COR-L47 (cell line): Measurements from ENCODE around the gene PRRX2.
"Not testable (repeated sequence)": the region's sequence is repeated elsewhere in the genome, so short reads cannot be mapped to it uniquely, and the experiment has no call there.

Source experiments
- DNase-seq: peaks from one replicate; lab custom pipeline; 2025; lab: John Stamatoyannopoulos, UW

PRRX2 gene

DNA sequence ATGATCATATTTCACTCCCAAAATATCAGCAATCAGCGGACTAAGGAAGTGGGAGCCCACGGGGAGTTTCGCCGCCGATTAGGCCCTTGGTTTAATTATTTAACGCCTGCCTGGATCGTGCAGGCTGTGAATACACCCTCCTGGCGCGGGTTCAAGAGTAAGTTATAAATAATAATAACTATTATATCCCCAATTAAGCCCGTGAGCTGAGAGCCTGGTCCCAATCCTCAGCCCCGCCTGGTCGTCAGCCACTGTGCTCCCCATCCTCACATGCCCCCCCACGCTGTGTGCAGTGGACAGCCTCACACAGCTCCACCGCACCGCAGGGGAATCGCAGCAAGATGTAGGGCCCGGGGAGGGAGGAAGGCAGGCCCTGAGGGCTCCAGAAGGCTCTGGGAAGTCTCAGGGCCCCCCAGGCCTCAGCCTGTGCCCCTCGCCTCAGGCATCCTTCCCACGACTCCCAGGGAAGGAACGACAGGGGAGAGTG, 10.8 kb upstream of the PRRX2 start:
- DNase-seq = no peak

DNA sequence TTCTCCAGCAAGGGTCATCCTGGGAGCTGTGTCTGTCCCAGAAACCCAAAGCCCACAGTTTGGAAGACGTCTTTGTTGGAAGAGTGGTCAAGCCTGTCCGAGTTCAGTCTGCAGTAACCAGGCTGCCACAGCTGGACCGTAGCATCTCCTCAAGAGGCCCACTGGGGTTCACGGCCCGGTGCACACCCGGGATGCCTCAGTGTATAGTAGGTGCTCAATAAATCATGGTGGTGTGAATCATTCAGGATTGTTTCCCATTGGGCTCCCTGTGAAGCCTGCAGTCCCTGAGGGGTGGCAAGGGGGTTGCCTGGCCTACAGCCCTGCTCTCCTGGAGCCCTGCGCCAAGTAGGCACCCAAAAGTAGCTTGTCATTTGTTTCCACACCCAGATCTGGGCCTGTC, 10.3 kb upstream of the PRRX2 start:
- no peak for DNase-seq

DNA sequence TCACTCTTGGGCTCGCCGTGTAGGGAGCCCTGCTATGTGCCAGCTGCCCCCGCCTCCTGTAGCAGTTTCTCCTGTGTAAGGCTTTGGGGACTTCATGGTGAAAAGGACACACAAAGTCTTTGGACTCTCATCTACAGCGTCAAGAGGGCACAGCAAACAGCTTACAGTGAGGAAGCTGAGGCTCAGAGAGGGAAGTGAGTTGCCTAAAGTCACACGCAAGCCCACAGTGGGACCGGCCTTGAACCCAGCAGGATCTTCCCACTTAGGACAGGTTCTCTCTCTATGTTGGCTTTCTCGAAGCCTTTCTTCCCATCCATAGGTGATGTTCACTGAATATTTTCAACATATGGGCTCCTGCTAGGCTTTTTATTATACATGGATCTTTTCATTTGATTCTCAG, 9.8 kb upstream of the PRRX2 start:
- DNase-seq = no peak

DNA sequence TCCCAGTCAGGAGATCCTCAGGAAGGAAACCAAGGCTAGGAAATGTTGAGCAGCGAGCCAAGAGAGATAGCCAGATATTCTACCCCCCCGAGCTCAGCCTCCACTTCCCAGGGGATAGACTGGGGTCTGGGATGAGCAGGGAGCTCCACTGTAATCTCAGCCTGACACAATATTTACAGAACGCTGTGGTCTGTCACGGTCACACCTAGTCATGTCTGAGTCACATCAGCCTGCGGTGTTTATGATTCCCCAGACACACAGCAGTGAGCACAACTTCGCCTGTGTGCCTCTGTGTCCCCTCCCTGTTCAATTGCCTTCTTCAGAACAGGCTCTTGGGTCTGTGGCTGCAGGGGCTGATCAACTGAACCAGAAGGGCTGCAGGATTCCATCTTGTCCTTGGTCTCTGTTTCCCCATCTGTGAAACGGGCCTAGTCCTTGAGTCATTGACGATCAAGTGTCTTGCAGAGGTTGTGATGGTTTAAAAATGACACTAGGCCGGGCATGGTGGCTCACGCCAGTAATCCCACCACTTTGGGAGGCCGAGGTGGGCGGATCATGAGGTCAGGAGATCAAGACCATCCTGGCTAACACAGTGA, 8.6 kb upstream of the PRRX2 start:
- DNase-seq = no peak

DNA sequence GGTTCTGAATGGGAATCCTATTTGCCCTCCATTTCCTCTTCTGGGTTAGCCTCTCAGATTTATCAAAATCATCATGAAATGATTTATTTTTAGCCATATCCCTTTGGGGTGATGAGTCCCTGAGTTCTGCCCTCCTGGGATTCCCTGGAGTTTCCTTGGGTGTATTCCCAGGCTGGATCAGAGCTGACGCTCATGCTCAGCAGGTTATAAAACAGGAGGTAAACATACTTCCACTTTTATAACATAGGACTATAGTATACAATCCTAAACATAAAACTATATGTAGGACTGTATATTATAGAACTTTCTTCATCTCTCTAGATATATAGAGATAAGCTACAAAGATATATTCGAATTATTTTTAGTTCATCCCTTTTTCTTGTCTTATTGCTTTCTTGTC, 4.4 kb upstream of the PRRX2 start:
- no peak for DNase-seq

DNA sequence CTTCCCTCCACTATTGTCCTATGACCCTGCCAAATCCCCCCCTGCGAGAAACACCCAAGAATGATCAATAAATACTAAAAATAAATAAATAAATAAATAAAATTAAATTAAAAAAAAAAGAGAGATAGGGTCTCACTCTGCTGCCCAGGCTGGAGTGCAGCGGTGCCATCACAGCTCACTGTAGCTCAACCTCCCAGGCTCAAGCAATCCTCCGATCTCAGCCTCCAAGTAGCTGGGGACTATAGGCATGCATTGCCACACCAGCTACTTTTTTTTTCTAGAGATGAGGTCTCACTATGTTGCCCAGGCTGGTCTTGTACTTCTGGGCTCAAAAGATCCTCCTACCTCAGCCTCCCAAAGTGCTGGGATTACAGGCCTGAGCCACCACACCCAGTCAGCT, 3.2 kb upstream of the PRRX2 start:
- not testable (repeated sequence) for DNase-seq

DNA sequence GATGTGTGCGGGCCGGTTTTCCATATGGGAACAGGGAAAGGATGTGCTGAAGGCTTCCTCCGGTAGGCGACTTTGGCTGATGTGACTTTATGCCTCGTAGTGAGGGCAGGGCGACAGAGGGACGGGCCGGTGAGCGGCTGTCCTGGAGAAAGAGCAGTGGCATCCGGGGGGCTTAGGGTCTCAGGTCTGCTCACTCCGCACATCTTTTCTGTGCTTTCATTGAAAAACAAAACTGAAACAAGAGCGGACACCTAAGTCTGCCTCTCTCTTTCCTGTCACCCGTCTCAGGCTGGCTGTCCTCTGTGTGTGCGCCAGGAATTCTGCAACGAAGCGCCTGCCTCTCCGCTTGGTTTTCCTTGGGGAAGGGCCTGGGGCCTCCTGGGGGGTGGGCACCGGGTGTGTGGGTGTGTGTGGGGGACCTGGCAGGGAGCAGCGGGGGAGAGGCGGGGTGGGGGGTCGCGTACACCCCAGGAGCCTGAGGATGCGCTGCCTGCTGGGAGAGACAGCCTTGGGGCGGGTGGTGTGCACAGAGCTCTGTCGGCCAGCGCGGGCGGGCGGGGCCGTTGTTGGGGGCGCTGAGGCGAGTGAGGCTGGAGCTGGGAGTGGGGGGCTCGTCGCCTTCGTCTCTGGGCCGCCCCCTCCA, 580 bp upstream of the PRRX2 start:
- DNase-seq = no peak

DNA sequence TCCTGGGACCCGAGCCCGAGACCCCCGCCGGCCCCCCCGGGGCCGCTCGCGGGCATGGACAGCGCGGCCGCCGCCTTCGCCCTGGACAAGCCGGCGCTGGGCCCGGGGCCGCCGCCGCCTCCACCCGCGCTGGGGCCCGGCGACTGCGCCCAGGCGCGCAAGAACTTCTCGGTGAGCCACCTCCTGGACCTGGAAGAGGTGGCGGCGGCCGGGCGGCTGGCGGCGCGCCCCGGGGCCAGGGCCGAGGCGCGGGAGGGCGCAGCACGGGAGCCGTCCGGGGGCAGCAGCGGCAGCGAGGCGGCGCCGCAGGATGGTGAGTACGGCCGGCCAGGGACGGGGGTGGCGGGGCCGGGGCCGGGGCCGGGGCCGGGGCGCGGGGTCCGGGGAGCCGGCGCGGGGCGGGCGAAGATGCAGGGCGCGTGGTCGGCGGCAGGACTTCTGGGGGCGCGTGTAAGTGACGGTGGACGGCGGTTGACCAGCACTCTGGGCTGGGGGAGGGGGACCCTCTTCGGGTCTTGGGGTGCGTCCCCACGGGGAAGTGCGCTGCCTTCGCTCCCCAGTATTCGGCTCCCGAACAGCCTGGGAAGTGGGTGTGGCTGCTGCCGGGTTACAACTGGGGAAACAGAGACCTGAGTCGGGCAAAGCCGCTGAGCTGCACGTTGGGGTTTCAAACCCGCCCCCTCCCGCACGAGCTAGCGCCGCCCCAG, 520 bp downstream of the PRRX2 start:
- DNase-seq = no peak

DNA sequence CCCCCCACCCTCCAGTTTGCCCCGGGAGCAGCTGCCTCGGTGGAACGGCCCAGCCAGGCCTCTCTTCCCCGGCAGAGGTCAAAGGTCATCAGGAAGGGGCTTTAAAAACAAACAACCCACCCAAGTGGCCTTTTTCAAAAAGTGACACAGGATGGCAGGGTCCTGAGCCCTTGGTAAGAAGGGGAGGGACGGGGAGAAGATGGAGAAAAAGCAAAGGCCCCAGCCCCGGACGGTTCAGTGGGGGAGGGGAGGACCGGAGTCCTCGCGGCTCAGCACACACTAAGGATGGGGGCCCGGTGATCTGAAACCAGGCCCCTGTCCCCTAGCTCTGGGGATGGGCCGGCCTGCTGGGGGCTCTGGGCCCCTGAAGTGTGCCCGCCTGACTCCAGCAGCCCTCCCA, 1.1 kb downstream of the PRRX2 start:
- no peak for DNase-seq

DNA sequence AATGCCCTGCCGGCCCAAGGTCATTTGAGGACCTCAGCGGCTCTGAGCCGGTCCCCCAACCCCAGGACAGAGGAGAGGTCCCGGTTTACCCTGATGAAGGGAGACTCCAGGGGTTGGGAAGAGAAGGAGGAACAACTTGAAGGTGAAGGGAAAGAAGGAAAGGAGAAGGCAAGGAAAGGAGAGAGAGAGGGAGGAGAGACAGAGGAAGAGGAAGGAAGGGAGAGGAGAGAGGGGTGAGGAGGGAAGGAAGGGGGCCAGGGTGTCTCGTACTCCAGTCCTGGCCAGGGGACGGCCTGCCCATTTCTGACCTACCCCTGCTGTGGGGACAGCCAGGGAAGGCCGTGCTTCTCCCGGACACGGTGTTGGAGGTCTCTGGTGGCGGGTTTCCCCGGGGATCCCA, 1.9 kb downstream of the PRRX2 start:
- DNase-seq = no peak

DNA sequence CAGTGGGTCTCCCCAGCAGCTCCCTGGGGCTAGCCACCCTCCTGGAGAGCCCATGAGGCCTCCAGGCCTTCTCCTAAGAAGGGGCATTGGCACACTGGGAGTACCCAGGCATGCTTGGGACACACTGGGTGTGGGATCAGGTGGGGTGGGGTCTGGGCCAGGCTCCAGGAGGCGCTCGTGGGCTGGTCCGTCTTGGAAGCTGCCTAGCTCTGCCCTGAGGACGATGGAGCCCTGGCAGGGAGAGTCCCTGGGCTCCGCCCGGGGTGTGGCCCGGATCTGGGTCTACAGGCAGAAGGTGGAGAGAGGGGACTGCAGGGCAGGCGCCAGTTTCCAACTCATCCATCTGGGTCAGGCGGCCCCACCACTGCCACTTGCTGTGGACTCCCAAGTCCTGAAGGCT, 2.4 kb downstream of the PRRX2 start:
- DNase-seq = no peak

DNA sequence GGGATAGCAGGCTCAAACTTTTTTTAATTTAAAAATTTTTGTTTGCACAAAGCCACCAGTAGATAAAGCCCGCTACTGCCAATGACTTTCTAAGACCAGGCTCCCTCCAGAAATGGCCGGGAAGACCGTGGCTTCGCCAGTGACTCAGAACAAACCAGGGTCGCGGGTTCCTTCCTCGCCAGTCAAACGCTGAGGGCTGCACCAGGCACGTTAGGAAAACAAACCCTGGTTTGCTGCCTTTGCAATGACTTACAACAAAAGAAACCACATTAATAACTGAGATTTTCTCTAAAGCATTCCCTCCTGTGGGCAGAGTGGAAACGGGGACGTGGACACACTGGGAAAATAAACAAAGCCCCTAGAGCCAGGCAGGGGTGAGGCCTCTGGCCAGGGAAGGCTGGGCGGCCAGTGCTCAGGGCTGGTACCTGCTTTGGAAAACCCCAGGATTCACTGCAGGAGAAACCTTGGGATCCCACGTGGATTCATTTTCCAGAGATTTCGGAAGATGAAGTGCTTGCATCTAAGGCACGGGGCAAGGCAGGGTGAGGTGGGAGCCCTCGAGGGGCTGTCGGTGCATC, 3.8 kb downstream of the PRRX2 start:
- DNase-seq = no peak

DNA sequence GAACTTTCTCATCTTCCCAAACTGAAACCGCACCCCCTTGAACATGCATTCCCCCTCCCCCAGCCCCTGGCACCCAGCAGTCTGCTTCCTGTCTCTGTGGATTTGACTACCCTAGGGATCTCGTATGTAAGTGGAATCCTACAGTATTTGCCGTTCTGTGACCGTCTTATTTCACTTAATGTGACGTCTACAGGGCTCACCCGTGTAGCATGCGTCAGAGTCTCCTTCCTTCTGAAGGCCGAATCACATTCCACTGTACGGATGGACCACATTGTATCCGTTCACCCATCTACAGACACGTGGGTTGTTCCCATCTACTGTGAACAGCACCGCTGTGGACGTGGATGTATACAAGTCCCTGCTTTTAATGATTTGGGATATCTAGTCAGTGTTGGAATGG, 4.5 kb downstream of the PRRX2 start:
- DNase-seq = no peak

DNA sequence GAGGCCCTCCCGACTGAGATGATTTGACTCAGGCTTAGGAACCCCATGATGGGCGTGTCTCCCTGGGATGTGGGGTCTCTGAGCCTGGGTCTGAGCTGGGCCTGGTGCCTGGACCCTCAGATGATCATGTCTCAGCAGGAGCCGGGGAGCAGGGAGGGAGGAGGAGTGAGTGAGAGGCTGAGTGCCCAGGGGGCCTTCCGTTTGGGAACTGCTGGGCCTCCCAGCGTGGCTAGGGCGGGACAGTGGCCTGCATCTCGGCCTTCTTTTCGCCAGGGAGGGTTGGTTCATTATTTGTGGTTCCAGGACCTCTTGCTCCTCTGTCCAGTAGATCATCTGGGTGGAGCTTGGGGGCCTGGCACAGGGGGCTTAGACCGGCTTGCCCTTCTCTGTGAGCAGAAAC, 5.6 kb downstream of the PRRX2 start:
- no peak for DNase-seq

DNA sequence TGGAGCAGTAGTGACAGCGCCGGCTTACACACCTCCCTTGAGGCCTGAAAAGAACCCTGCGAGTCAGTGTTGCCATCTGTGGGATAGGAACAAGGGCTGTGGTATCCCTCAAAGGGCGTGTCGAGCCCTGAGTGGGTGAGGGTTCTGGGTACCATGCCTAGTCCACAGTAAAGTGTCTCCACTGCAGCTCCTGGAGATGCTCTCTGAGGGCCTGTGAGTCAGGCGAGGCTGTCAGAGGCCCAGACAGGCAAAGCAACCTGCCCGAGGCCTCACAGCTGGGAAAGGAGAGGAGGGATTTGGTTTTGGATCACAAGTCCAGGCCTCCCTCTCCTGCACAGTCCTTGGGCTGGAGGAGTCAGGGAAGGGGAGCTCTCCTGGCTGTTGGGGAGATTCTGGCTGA, 6.1 kb downstream of the PRRX2 start:
- DNase-seq = no peak

DNA sequence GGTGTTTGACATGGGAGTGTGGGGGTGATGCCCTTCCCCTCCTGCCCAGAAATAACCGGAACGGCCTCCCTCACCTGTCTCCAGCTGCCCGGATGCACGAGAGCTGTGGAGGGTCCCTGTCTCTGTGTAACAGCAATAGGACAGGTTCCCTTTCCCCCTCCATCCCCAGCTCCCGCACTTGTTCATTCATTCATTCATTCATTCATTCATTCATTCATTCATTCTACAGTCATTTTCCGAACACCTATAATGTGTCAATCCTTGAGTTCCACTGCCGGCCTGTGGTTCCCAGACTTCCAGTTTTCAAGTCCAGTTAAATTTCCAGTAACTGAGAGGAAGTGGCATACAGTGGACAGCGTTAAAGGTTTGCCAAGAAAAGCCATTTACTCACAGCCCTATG, 7.3 kb downstream of the PRRX2 start:
- DNase-seq = no peak

DNA sequence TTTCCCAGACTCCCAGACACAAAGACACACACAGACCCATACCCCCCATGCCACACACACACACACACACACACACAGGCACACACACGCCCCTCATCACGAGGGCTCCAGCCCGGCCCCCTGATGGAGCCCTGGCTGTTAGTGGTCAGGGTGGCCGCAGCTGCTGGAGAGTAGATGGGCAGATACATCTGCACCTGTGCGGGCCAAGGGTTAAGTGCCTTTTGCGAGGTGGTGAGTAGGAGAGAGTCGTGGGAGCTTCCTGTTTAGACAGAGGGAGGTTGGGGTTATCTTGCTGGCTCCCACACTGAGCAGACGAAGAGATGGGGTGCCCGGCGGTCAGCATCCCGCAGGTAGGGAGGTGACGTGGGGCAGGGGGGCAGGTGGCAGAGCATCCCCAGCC, 8.2 kb downstream of the PRRX2 start:
- no peak for DNase-seq

DNA sequence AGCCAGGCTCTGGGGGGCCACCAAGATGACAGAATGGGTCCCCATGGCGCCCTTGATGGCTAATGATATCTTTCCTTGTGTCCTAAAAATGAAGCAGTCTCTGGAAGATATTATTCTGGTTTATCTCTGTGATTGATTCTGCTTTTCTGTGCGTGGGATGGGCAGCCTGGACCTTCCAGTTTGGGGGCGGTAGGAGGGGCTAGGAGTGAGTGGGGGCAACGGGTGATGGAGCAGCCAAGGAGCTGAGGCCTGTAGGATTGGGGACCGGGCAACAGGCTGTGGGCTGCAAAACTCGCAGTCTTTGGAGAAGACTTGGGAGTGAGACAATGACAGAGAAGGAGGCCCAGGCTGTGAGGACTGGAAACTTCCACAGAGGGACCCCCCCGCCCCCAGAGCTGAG, 8.8 kb downstream of the PRRX2 start:
- DNase-seq = no peak

DNA sequence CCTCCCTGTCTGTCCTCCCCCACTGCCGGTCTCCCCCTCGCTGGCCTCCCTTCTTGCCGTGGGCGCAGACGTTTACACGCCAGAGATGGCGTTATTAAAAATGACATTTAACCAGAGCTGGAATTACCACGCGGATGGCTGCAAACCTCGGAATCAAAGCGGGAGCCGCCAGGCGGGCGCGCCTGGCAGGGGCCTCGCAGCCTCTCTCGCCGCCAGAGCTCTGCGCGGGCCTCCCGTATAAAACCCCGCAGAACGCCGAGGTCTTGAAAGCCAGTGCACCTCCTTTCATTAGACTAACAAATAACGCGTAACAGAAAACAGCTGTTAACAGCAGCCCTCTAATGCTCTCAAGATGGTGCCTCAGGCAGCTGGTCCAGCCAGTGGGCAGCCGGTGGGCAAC, 10.2 kb downstream of the PRRX2 start:
- no peak for DNase-seq

DNA sequence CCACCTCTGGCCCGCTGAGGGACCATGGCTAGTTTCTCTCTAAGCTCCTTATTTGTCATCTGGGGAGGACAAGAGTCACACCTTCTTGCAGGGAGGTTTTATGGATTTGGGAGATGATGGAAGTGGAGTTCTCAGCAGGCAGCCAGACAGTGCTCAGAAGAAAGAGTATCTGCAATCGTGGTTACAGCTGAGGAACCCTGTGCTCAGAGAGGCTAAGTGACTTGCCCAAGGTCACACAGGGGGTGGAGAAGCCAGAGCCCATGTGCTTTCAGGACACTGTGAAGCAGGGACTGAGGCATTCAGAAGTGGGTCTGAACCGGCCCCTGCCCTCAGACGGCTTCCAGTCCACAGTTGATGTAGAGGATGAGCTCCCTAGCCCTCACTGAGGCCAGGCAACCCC, 10.8 kb downstream of the PRRX2 start:
- no peak for DNase-seq

DNA sequence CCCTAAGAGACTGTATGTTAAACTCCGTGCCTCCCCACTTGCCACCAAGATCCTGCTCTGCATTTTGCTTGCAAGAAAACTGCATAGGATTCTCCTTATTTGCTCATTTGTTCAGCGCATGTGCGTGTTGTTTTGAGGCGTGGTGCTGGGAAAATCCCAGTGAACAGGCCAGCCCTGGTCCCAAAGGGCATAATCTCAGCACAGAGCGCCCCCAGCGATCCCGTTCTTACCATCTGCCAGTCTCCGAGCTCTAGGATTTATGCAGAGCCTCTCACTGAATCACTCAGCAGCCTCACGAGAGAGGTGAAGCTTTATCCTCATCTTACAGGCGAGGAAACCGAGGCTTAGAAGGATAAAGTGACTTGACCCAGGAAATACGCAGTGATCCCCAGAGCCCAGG, 11.5 kb downstream of the PRRX2 start:
- DNase-seq = no peak

DNA sequence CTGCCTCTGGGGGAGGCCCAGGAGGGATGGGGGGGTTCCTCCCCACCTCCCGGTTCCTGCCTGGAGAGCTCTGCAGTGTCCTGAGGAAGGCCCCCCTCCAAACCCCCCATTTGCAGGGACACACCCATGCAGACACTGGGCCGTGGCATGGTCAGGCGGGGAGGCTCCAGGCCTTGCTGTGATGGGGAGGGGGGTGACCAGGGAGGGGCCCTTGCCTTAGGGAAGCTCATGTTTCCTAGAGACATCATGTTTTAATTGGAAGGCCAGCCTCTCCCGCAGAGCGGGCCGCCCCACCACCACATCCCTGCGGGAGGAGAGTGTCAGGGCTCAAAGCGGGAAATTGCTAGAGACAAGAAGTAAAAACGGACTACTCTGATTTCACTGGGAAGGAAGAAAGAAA, 12.0 kb downstream of the PRRX2 start:
- no peak for DNase-seq

DNA sequence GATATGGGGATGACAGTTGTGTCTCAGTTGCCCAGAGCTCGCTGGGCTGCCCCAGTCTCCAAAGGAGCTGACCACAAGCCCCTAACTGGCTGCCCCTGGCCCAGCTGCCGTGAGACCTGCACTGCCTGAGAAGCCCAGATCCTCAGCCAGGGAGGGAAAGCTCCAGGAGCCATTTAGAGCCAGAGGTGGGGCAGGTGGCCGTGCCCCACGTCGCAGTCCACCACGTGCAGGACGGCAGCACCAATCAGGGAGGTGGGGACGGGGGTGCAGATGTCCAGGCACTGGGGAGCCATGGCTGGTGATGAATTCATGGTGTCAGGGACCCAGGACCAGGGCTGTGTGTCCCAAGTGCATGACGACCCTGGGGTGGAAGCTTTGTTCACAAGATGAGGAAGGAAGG, 13.4 kb downstream of the PRRX2 start:
- no peak for DNase-seq
